ENCODE results near the gene ABO. TPM values are rescaled to one million over a fixed set of nuclear protein-coding genes. Genes with fewer than 3 reads are reported as not detected.

ABO gene
- total RNA-seq, result 0.16 TPM in 1 of 2 replicates, not detected in the other

GRCh38 chr9:133275105-133276000 lies at the start of gene ABO:
Gene ABO, minus strand, starts transcription at chr9:133275201.

GRCh38 chr9:133208880-133209300 lies 66.1 kb downstream of the ABO start, which contains the start of gene OBP2B:
Gene OBP2B, minus strand, starts transcription at chr9:133209250. Its CDS starts 51 bp downstream, at chr9:133209199.

Other genes with a start within 250 kb of the ABO start
- gene GTF3C5, start 244.2 kb downstream of the ABO start, total RNA-seq, result 37.4 and 42.8 TPM in 2 replicates
- under 0.01 and 0.44 TPM in 2 replicates for gene CEL, start 213.2 kb downstream of the ABO start, total RNA-seq
- 32.4 and 72.4 TPM in 2 replicates for gene RALGDS, start 154.0 kb downstream of the ABO start, total RNA-seq
- gene GBGT1, start 111.3 kb downstream of the ABO start, total RNA-seq, result 0.32 and 40.5 TPM in 2 replicates
- not detected in 2 replicates for gene OBP2B, start 66.0 kb downstream of the ABO start, total RNA-seq
- gene SURF6, start 61.0 kb upstream of the ABO start, total RNA-seq, result 5.7 and 18.4 TPM in 2 replicates
- 9.4 and 39.6 TPM in 2 replicates for gene MED22, start 72.9 kb upstream of the ABO start, total RNA-seq
- gene RPL7A, start 73.0 kb upstream of the ABO start, total RNA-seq, result 1,653 and 2,260 TPM in 2 replicates
- gene SURF1, start 81.3 kb upstream of the ABO start, total RNA-seq, result 14.9 and 17.1 TPM in 2 replicates
- gene SURF2, start 81.3 kb upstream of the ABO start, total RNA-seq, result 10.4 and 12.6 TPM in 2 replicates
- gene SURF4, start 100.9 kb upstream of the ABO start, total RNA-seq, result 233 and 341 TPM in 2 replicates
- gene STKLD1, start 101.2 kb upstream of the ABO start, total RNA-seq, result 0.25 and 0.49 TPM in 2 replicates
- gene REXO4, start 142.8 kb upstream of the ABO start, total RNA-seq, result 14.6 and 23.6 TPM in 2 replicates
- gene ADAMTS13, start 147.2 kb upstream of the ABO start, total RNA-seq, result 0.49 and 3.0 TPM in 2 replicates
- gene CACFD1, start 184.8 kb upstream of the ABO start, total RNA-seq, result 4.7 and 30.5 TPM in 2 replicates
- 30.0 and 40.0 TPM in 2 replicates for gene SLC2A6, start 203.9 kb upstream of the ABO start, total RNA-seq
- gene MYMK, start 249.8 kb upstream of the ABO start, total RNA-seq, result not detected in 2 replicates